ENCODE measurements around the gene ARFGAP3.
A peak's percentile ranks its signal among the peaks of the same experiment; 100 is the strongest.

The ARFGAP3 gene

GRCh38 chr22:42856865-42857704 is at the start of gene ARFGAP3:
Gene ARFGAP3 (minus strand): TSS chr22:42857273. CDS start chr22:42857182, 91 bp downstream.
- peak; percentile 80 for DNase-seq

- DNase-seq = no peak
Measured at GRCh38 chr22:42905702-42906183, 48.7 kb upstream of the ARFGAP3 start.

- DNase-seq = no peak
Measured at GRCh38 chr22:42905217-42905616, 48.1 kb upstream of the ARFGAP3 start.

- DNase-seq = no peak
Measured at GRCh38 chr22:42904050-42904449, 47.0 kb upstream of the ARFGAP3 start.

- DNase-seq = no peak
Measured at GRCh38 chr22:42902875-42903510, 45.9 kb upstream of the ARFGAP3 start.

GRCh38 chr22:42901790-42902508 is 44.9 kb upstream of the ARFGAP3 start:
- no peak for DNase-seq

GRCh38 chr22:42897960-42898359 is 40.9 kb upstream of the ARFGAP3 start:
- no peak for DNase-seq

- DNase-seq = no peak
Measured at GRCh38 chr22:42895541-42895981, 38.5 kb upstream of the ARFGAP3 start.

GRCh38 chr22:42895087-42895486 is 38.0 kb upstream of the ARFGAP3 start:
- DNase-seq = no peak

GRCh38 chr22:42893371-42894150 is 36.5 kb upstream of the ARFGAP3 start:
- DNase-seq = no peak

GRCh38 chr22:42892571-42893316 is 35.7 kb upstream of the ARFGAP3 start:
- no peak for DNase-seq

- DNase-seq = no peak
Measured at GRCh38 chr22:42892156-42892555, 35.1 kb upstream of the ARFGAP3 start.

GRCh38 chr22:42891696-42892095 is 34.6 kb upstream of the ARFGAP3 start:
- DNase-seq = no peak

GRCh38 chr22:42891008-42891407 is 33.9 kb upstream of the ARFGAP3 start:
- no peak for DNase-seq

GRCh38 chr22:42889304-42889703 is 32.2 kb upstream of the ARFGAP3 start:
- no peak for DNase-seq

- no peak for DNase-seq
Measured at GRCh38 chr22:42887523-42888507, 30.7 kb upstream of the ARFGAP3 start.

- no peak for DNase-seq
Measured at GRCh38 chr22:42887120-42887519, 30.0 kb upstream of the ARFGAP3 start.

- no peak for DNase-seq
Measured at GRCh38 chr22:42885446-42885845, 28.4 kb upstream of the ARFGAP3 start.

GRCh38 chr22:42884616-42885375 is 27.7 kb upstream of the ARFGAP3 start:
- no peak for DNase-seq

- no peak for DNase-seq
Measured at GRCh38 chr22:42883970-42884369, 26.9 kb upstream of the ARFGAP3 start.
